Measurements from ENCODE around the gene PLAC8L1. TPM values are rescaled to one million over a fixed set of nuclear protein-coding genes. Genes with fewer than 3 reads are reported as not detected.

The PLAC8L1 gene, protein sequence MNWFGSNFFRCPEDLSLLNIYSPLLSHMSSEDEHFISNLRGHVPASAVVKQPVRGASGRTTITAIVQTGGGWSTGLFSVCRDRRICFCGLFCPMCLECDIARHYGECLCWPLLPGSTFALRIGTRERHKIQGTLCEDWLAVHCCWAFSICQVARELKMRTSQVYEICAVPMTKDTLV
- total RNA-seq, result 0.25 and 0.40 TPM in 2 replicates

DNA sequence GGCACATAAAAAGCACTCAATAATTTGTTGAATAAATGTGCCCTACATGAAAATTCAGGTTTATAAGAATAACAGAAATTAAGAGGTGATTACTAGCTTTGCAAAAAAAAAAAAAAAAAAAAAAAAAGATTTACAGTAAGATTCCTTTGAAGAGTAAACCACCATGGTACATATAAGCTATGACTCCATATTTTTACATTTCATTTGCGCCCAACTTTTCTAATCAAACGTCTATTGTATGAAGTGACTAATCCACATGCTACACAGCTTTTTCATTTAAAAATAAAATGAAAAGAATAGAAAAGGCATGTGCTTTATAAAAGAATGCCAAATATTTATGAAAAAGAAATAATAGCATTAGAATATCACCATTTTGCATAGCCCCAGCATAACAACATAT is at the start of gene PLAC8L1:
PLAC8L1 (minus strand) TSS at position 101 of the 400 bp plus-strand sequence. CDS start 1,266 bp downstream, outside the sequence.

Other genes starting within 250 kb of the PLAC8L1 start
- gene GRXCR2, start 232.6 kb downstream of the PLAC8L1 start, total RNA-seq, result not detected in 2 replicates
- gene SH3RF2, start 169.0 kb downstream of the PLAC8L1 start, total RNA-seq, result 1.8 and 2.3 TPM in 2 replicates
- gene LARS1, start 77.1 kb upstream of the PLAC8L1 start, total RNA-seq, result 132 and 134 TPM in 2 replicates
- 25.6 and 26.3 TPM in 2 replicates for gene RBM27, start 98.0 kb upstream of the PLAC8L1 start, total RNA-seq
- gene POU4F3, start 233.3 kb upstream of the PLAC8L1 start, total RNA-seq, result 0.06 TPM in 1 of 2 replicates, not detected in the other

Measured in aortic smooth muscle cell (primary cell).